ENCODE data around the gene ILF3.

The ILF3 gene

GRCh38 chr19:10712045-10712444 is 57.9 kb downstream of the ILF3 start:
- ATAC-seq (replicated peaks) (no peak), DNase-seq (no peak)
- no peaks in the 10 kb centered on the region for H3K27me3 Mint-ChIP-seq
- no peak overlapping the region for H3K4me3 Mint-ChIP-seq
- H3K36me3 Mint-ChIP-seq: peaks cover 29 to 43% of the 10 kb centered on the region in 2 donors
- peak overlapping the region; percentile 77 for H3K27ac Mint-ChIP-seq
- peaks cover 10% of the 10 kb centered on the region in 2 donors for H3K4me1 Mint-ChIP-seq
- no peaks in the 10 kb centered on the region for H3K9me3 Mint-ChIP-seq

- Mint-ChIP-seq H3K27ac (no peak overlapping the region), H3K4me1 (peaks cover 11 to 13% of the 10 kb centered on the region in 2 donors), H3K36me3 (peaks cover 27 to 38% of the 10 kb centered on the region in 2 donors), H3K27me3 (no peaks in the 10 kb centered on the region), H3K4me3 (no peak overlapping the region), H3K9me3 (no peaks in the 10 kb centered on the region)
- DNase-seq (no peak), ATAC-seq (replicated peaks) (no peak)
These were observed 58.6 kb downstream of the ILF3 start for GRCh38 chr19:10712754-10713153.

- H3K4me3 Mint-ChIP-seq: no peak overlapping the region
- peaks cover 11 to 13% of the 10 kb centered on the region in 2 donors for H3K4me1 Mint-ChIP-seq
- peaks cover 25 to 34% of the 10 kb centered on the region in 2 donors for H3K36me3 Mint-ChIP-seq
- no peak for ATAC-seq (replicated peaks)
- no peaks in the 10 kb centered on the region for H3K27me3 Mint-ChIP-seq
- no peaks in the 10 kb centered on the region for H3K9me3 Mint-ChIP-seq
- peak; percentile 31 for DNase-seq
- H3K27ac Mint-ChIP-seq: no peak overlapping the region
These were observed 59.2 kb downstream of the ILF3 start for GRCh38 chr19:10713317-10713716.

DNA sequence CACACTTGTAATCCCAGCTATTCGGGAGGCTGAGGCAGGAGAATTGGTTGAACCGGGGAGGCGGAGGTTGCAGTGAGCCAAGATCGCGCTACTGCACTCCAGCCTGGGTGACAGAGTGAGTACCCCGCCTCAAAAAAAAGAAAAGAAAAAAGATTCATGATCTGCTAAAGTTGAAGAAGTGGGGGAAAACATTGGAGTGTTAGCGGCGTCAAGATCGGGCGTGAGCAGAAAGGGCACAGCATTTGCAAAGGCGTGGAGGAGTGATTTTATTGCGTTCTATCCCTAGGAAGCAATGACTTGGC is 62.9 kb downstream of the ILF3 start:
- Mint-ChIP-seq H3K36me3 (peaks cover 15 to 27% of the 10 kb centered on the region in 2 donors), H3K4me1 (peaks cover 31 to 44% of the 10 kb centered on the region in 2 donors), H3K27ac (peak overlapping the region; percentile 84), H3K4me3 (peak overlapping the region; percentile 82 to 83), H3K9me3 (no peaks in the 10 kb centered on the region), H3K27me3 (no peaks in the 10 kb centered on the region)
- DNase-seq: no peak
- ATAC-seq (replicated peaks): no peak

GRCh38 chr19:10717356-10718204 is 63.4 kb downstream of the ILF3 start, which contains the start of gene DNM2:
Gene DNM2, plus strand, starts transcription at chr19:10718079. Its CDS starts 164 bp downstream, at chr19:10718243.
- H3K4me3 Mint-ChIP-seq: peak within 1 kb of the TSS; percentile 99 to 100
- DNase-seq: peak; percentile 100
- H3K27me3 Mint-ChIP-seq: no peaks in the 10 kb centered on the region
- no peaks in the 10 kb centered on the region for H3K9me3 Mint-ChIP-seq
- H3K27ac Mint-ChIP-seq: peak within 1 kb of the TSS; percentile 95
- H3K36me3 Mint-ChIP-seq: peaks cover 11 to 23% of the 10 kb centered on the region in 2 donors
- peaks cover 33 to 49% of the 10 kb centered on the region in 2 donors for H3K4me1 Mint-ChIP-seq
- peak; percentile 85 to 87 for ATAC-seq (replicated peaks)

GRCh38 chr19:10718205-10719196 is 64.4 kb downstream of the ILF3 start:
- Mint-ChIP-seq H3K27me3 (no peaks in the 10 kb centered on the region), H3K9me3 (no peaks in the 10 kb centered on the region), H3K4me1 (peaks cover 34 to 50% of the 10 kb centered on the region in 2 donors), H3K4me3 (peak overlapping the region; percentile 99 to 100), H3K36me3 (peaks cover 13 to 23% of the 10 kb centered on the region in 2 donors), H3K27ac (peak overlapping the region; percentile 95)
- ATAC-seq (replicated peaks) (peak; percentile 29 to 40), DNase-seq (peak; percentile 38)

DNA sequence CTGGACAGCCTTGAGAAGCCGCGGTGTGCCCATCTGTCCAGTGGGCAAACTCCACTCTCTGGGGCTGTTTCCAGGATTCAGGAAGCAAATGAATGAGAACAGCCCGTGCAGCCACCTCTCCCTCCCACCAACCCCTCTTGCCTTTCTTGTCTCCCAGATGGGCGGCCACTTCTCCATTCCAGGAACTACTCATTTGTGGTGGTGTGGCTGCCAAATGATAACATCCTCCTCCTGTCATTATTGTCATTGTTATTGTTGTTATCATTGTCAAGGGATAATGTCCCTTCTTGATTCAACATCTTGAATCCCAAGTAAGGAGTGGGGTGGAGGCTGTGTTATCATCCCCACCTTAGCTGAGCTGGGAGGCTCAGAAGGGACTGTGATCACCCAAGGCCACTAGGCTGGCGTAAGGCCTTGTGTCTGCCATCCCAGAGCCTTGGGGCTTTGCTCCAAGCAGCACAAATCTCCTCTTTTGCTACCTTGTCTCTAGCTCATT is 65.4 kb downstream of the ILF3 start:
- DNase-seq (no peak), ATAC-seq (replicated peaks) (no peak)
- no peaks in the 10 kb centered on the region for H3K9me3 Mint-ChIP-seq
- peak overlapping the region; percentile 99 to 100 for H3K4me3 Mint-ChIP-seq
- H3K27ac Mint-ChIP-seq: peak overlapping the region; percentile 95
- H3K36me3 Mint-ChIP-seq: peaks cover 16 to 25% of the 10 kb centered on the region in 2 donors
- peaks cover 40 to 60% of the 10 kb centered on the region in 2 donors for H3K4me1 Mint-ChIP-seq
- no peaks in the 10 kb centered on the region for H3K27me3 Mint-ChIP-seq

- no peak overlapping the region for H3K27ac Mint-ChIP-seq
- ATAC-seq (replicated peaks) (no peak), DNase-seq (no peak)
- peaks cover 16 to 23% of the 10 kb centered on the region in 2 donors for H3K36me3 Mint-ChIP-seq
- peaks cover 42 to 64% of the 10 kb centered on the region in 2 donors for H3K4me1 Mint-ChIP-seq
- H3K4me3 Mint-ChIP-seq: no peak overlapping the region
- H3K9me3 Mint-ChIP-seq: no peaks in the 10 kb centered on the region
- no peaks in the 10 kb centered on the region for H3K27me3 Mint-ChIP-seq
These were observed 66.5 kb downstream of the ILF3 start for GRCh38 chr19:10720607-10721125.

DNA sequence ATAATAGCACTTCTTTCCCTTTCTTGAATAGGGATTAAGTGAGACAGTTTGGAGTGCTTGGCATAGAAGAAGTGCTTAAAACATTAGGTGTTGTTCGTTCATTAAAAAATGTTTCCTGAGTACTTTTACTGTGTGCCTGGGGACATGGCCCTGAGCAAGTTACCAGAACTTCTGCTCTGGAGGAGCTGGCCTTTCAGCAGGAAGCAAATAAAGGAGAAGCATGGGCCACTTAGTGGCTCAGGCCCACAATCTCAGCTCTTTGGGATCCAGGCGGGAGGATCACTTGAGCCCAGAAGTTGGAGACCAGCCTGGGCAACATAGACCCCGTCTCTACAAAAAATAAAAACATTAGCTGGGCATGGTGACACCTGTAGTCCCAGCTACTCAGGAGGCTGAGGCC is 69.4 kb downstream of the ILF3 start:
- DNase-seq: no peak
- Mint-ChIP-seq H3K27ac (peak overlapping the region; percentile 31), H3K27me3 (no peaks in the 10 kb centered on the region), H3K9me3 (no peaks in the 10 kb centered on the region), H3K4me3 (no peak overlapping the region), H3K4me1 (peaks cover 44 to 75% of the 10 kb centered on the region in 2 donors), H3K36me3 (peaks cover 26 to 35% of the 10 kb centered on the region in 2 donors)
- ATAC-seq (replicated peaks): no peak

DNA sequence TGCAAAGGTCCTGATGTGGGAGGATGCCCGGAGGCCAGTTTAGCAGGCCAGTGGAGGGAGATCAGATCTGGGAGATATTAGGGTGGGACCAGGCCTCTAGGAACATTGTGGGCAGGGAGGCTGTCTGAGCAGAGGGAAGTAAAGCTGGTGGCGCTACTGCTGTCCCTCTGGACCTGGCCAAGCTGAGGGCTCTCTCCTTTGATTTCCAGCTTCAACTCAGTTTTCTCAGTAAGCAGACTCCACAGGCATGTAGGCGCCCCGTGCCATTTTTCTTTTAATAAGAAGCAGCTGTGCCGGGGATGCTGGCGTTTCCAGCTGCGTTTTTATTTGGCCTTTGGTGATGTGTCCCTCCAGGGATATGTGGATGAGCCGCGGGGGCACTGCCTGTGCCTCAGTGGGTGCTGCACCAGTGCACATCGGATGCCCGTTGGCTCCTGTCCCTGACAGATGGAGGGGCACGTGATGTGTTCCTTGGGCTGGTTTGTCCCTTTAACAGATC is 70.5 kb downstream of the ILF3 start:
- DNase-seq (no peak), ATAC-seq (replicated peaks) (no peak)
- Mint-ChIP-seq H3K27me3 (no peaks in the 10 kb centered on the region), H3K27ac (no peak overlapping the region), H3K9me3 (no peaks in the 10 kb centered on the region), H3K36me3 (peaks cover 21 to 33% of the 10 kb centered on the region in 2 donors), H3K4me3 (no peak overlapping the region), H3K4me1 (peaks cover 40 to 75% of the 10 kb centered on the region in 2 donors)

- Mint-ChIP-seq H3K36me3 (peaks cover 21 to 33% of the 10 kb centered on the region in 2 donors), H3K27me3 (no peaks in the 10 kb centered on the region), H3K27ac (no peak overlapping the region), H3K9me3 (no peaks in the 10 kb centered on the region), H3K4me1 (peaks cover 43 to 75% of the 10 kb centered on the region in 2 donors), H3K4me3 (no peak overlapping the region)
- DNase-seq: no peak
- ATAC-seq (replicated peaks): no peak
These were observed 71.3 kb downstream of the ILF3 start for GRCh38 chr19:10725415-10725814.

DNA sequence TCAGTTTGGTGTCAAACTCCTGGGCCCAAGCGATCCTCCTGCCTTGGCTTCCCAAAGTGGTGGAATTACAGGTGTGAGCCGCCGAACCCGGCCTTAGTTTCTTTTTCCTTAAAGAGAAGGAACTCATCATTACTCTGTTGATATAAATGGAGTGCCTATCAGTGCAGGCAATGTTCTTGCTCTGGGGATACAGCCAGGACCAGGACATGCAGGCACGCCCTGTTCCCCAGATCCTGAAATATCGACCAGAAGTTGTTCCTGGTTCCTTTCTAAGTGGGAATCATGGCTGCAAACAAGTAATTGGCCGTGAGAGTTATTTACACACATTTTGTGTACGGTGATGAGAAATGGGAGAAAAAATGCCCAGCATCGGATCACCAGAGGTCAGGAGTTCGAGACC is 72.1 kb downstream of the ILF3 start:
- Mint-ChIP-seq H3K27me3 (no peaks in the 10 kb centered on the region), H3K4me1 (peaks cover 45 to 77% of the 10 kb centered on the region in 2 donors), H3K4me3 (no peak overlapping the region), H3K9me3 (no peaks in the 10 kb centered on the region), H3K27ac (no peak overlapping the region), H3K36me3 (peaks cover 23 to 33% of the 10 kb centered on the region in 2 donors)
- no peak for ATAC-seq (replicated peaks)
- DNase-seq: no peak

DNA sequence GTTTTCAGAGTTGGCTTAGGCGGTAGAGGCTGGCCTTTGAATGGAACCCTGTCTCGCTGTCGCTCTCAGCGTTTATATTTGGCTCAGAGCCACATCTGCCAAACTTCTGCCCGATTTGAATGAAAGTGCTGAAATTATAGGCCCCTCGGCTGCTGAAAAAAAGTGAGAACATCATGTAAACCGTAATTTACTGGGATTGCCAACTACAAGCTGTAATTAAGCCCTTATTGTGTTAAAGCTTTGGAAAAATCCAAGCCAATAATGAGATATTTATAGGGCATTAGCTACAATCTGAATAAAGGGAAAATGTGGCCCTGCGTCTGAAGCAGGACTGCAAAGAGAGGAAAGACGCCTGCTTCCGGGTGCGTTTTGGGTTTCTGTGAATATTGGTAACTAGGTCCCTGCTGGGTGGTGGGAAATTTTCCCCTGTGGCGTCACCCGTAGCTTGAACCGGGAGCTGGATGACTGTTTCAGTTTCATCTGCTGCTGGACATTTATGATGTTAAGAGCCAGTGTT is 73.6 kb downstream of the ILF3 start:
- peaks cover 39 to 71% of the 10 kb centered on the region in 2 donors for H3K4me1 Mint-ChIP-seq
- H3K4me3 Mint-ChIP-seq: no peak overlapping the region
- DNase-seq: no peak
- H3K27ac Mint-ChIP-seq: no peak overlapping the region
- ATAC-seq (replicated peaks): no peak
- H3K36me3 Mint-ChIP-seq: peaks cover 25 to 30% of the 10 kb centered on the region in 2 donors
- H3K9me3 Mint-ChIP-seq: no peaks in the 10 kb centered on the region
- no peaks in the 10 kb centered on the region for H3K27me3 Mint-ChIP-seq

Data from stimulated activated naive B cell treated with anti-CD40 and anti-IgM and Interleukin-4, amounts not matched to agents 10 μg/mL and 1 μg/mL and 100 μg/mL, for 72 hours (primary cell).